GM18520 (cell line): Measurements from ENCODE around the gene COPS9.

Experiments used
- ATAC-seq: cut with Tn5 transposase; IDR thresholded peaks from one replicate; pipeline ENCODE4 v1.9.1; 2021; ENCODE audit not compliant: unreplicated experiment

The COPS9 gene

DNA sequence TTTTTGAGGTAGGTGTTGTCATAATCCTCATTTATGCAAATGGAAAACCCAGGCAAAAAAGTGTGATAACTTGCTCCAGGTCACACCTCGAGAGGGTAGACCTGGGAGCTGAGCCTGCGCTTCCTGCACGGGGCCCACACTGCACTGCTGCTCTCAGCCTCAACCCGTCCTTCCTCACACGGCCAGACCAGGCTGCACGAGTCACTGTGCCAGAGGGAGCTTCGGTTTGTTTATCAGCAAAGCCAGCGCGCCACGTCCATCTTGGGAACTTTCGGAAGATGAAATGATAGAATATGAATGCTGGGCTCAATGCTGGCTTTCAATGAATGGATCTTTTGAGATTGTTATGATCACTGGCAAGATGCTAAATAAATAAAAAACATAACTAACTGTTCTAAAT lies 14.4 kb downstream of the COPS9 start:
- ATAC-seq: no peak

DNA sequence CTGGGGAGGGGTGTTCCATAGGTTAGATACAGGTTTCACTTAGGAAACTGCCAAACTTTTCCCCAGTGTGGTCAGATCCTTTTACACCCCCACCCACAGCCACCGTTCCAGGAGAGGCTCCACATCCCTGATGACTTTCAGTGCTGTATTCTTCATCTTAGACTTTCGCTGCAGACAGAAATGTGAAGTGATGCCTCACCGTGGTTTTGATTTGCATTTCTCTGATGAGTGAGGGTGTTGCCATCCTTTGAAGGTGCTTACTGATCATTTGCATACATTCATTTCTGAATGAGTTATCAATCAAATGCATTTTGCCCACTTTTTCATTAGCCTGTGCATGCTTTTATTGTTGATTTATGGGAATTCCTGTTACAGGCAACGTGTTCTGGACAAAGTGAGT lies 14.9 kb downstream of the COPS9 start:
- ATAC-seq: no peak

DNA sequence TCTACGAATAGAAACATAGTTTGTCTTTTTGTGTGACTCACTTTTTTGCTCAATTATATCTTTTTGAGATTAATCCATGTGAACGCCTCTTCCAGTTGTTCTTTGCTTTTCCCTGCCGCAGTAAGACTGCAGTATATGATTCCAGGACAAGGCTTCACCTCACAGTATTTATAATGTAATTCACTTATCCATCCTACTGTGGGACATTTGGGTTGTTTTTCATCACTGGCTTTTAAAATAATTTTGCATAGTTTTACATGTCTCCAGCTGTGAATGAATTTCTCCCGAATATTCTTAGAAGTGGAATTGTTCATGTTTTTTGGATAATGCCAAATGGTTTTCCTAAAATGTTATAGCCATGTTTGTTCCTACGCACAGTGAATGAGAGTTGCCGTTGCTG lies 21.9 kb downstream of the COPS9 start:
- ATAC-seq: no peak

DNA sequence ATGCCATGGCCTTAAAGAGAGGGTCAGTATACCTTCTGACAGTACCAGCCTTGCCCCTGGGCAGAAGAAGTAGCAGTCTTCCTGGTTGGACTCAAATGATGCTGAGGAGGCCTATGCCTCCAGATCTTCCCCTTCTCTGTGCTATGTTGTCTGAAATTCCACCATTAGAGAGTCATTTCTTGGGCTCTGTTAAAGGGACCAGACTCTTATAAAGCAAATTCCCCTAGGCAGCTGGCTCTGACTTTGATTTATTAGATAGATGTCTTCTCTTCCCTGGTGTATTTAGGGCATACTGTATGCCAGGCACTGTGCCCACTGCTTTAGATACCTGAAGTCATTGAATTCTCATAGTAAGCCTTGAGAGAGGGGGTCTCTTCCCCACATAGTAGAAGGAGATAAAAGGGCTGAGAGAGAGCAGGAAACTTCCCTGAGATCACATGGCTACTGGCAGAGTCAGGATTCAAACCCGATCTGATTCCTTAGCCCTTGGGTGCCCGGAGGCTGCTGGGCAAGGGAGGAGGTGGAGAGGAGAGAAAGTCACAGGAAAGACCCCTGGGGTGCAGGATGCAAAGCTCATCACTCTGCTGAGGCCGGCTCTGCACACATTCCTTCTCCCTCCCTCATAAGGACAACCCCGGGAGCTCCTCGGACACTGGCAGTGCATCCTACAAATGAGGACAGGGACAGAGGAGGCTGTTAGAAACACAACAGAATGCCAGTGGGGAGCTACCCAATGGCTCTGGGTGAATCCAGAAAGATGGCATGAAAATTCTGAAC lies 23.0 kb downstream of the COPS9 start:
- no peak for ATAC-seq

DNA sequence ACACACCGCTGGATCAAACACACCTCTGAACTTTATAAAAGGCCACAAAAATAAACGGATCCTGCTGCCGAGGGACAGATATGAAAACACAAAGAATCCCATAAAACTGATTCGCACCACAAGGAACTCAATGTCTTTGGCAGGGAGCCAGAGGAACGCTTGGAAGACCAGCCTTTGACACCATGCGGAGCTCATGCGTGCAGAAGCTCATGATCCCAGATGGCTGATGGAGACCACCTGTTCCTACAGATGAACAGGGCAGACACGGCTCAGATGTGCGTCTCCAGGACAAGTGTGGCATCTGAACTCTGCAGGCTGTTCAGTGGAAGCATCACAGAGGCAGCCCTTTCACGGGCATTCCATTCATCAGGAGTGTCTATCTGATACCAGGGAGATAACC lies 24.9 kb downstream of the COPS9 start:
- ATAC-seq: no peak

DNA sequence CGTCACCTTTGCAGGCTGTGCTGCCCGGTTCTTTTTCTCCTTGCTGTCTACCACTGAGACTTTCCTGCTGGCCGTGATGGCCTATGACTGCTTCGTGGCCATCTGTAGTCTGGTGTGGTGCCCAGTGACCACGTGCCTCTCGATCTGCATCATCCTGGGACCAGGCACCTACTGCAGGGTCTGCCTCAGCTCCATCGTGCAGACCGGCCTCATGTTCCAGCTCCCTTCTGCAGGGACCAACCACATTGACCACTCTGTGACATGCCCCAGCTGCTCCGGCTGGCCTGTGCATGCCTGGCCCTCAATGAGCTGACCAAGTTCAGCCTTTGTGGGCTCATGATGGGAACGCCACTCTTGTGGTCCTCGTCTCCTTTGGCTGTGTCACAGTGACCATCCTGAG lies 26.7 kb downstream of the COPS9 start:
- ATAC-seq: no peak

DNA sequence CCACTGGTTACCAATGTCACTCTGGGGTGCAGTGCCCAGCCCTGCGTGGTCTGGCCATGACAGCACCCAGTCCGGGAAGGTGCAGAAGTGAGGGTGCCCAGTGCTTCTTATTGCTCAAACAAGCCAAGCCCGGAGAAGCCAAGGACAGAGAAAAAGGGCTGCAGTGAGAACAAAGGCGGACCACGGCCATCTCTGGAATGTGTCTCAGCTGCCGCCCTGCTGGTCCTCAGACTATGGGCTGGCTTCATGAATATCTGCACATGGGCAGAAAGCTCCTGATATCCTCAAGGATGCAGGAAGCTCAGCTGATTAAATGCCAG lies 28.7 kb downstream of the COPS9 start:
- no peak for ATAC-seq

DNA sequence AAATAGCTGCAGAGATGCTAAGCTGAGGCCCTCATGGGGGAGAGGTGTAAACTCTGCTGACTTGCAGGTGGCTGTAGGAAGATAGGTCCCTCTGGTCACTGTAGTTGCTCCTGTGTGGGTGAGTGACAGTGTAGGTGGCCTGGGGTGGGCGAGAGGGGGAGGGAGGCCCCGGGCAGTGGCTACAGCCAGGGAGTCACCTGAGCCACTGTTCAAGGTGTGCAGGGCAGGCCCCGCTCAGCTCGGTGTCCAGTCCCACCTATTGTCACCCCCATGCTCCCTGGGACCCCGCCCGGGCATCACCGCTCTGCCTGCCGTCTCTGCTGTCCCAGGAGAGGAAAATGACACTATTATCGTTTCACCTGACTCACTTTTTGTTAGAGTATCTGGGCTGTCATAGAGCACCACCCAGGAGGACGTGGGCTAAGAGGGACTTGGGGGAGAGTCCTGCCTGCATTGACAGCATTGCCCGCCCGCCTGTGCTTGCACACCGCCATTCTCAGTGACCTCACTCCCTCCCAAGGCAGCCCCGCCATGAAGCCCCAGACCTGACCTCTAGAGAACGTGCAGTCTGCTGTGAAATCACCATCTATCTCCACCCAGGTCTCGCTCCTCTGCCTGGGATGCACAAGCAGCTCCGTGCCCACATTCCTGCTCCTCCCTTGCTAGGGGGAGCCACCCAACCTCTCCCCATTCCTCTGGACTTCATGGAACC lies 29.2 kb downstream of the COPS9 start:
- no peak for ATAC-seq

DNA sequence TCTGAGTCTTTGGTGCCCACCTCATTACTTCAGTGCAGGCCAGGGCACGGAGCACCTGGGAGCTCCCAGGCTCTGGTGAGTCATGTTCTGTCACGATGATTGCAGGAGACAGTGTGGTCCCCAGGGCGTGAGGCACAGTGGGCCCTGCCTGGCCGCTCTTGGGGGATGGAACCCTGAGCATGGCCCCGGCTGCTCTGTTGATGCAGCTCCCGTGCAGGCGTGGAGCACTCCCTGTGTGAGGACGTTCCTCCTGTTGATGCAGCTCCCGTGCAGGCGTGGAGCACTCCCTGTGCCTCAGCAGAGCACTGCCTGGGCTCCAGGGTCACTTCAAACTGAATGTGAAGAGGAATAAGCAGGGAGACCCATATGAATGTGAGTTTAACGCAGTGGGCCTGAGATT lies 30.1 kb downstream of the COPS9 start:
- no peak for ATAC-seq

DNA sequence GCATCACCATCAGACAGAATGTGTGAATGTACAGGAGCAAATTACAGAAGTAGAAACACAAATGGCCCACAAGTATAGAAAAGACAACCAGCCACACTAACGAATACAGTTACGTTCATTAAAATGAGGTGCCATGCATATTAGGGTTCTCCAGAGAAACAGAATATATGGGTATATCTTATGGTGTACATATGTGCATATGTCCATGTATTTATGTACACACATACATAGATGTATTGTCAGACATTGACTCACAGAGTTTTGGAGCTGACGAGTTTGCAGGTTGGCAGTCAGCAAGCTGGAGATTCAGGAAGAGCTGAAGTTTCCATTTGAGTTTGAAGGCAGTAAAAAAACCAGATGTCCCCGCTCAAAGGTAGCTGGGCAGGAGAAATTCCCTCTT lies 33.0 kb downstream of the COPS9 start:
- ATAC-seq: no peak

DNA sequence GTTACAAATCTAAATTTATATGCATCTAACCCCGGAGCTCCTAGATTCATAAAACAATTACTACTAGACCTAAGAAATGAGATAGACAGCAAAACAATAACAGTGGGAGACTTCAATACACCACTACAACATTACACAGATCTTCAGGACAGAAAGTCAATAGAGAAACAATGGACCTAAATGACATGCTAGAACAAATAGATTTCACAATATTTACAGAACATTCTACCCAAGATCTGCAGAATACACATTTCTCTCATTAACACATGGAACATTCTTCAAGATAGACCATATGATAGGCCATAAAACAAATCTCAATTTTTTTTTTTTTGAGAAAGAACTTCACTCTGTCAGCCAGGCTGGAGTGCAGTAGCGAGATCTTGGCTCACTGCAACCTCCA lies 37.8 kb downstream of the COPS9 start:
- ATAC-seq: no peak

DNA sequence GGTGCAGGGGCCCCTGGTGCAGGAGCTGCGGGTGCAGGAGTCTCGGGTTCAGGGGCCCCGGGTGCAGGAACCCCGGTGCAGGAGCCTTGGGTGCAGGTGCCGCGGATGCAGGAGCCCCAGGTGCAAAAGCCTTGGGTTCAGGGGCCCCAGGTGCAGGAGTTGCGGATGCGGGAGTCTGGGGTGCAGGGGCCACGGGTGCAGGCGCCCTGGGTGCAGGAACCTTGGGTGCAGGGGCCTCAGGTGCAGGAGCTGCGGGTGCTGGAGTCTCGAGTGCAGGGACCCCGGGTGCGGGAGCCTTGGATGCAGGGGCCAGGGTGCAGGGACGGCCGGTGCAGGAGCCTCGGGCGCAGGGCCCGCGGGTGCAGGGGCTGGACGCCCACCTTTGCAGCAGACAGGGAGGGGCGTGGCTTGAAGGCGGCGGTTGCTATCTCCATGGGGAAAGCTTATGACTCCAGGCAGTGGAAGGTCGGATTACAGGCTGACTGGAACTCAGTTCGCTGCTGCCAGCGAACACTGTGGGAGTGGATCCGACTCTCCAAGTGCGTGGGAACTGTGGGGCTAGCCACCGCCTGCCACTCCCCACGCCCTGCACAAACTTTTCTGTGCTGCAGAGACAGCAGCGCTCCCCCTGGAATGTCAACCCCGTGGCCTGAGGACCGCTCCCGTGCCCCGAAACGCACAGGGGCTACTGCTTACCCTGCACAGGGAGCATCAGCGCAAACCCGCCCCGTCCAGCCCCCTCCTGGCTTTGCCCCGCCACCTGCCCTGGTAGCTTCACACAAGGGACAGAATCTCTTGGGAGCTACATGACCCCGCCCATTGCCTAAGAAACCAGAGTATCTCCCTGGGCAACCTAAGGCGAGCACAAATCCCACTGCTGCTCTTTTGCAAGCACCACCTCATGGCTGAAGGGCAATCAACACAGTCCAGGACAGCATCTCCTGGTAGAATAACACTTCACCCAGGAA lies 40.3 kb downstream of the COPS9 start:
- ATAC-seq: no peak

DNA sequence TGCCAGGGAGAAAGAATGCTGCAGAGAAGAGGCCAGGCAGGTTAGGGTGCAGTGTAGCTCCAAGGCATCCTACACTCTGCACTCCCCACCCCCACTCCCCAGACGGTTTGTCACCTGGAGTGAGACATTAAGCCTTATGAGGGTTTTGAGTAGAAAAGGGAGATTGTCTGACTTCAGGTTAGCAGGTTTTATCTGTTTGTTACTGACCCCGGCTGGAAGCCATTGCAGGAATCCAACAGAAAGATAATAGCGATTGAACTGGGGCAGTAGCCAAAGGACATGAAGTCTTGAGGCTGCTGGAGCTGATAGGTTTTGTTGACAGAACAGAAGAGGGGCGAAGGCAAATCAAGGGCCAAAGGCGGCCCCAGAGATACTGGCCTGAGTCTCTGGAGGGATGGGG lies 46.8 kb downstream of the COPS9 start:
- ATAC-seq: no peak

DNA sequence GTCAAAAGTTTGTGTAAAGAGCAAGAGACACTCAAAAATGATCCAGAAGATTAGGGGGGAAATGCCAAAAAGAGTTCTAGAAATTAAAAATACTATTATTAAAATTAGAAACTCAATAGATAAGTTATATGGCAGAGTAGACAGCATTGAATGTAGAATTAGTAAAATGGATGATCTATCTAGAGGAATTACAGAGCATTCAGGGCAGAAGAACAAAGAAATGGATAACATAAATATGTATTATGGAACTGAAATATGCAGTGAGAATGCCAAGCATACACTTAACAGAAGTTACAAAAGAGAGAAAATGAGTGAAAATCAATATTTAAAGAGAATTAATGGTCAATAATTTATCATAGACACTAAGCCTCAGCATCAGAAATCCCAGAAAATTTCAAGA lies 49.5 kb downstream of the COPS9 start:
- ATAC-seq: no peak
